ENCODE data around the gene ZDHHC14. TPM values are rescaled to one million over a fixed set of nuclear protein-coding genes. Genes with fewer than 3 reads are reported as not detected.

Gene ZDHHC14
- total RNA-seq, 4 donors from 2014 or later: 7.1 to 11.4 (median 9.8) TPM

- Histone ChIP-seq H3K9me3 (no peaks in the 10 kb centered on the region), H3K36me3 (no peaks in the 10 kb centered on the region), H3K27ac (replicated peaks in 1 of 4) (no peak overlapping the region), H3K4me3 (no peak overlapping the region), H3K4me1 (no peaks in the 10 kb centered on the region), H3K27me3 (no peaks in the 10 kb centered on the region)
- 92% methylated on average over 15 of the region's 15 CpGs for WGBS
- DNase-seq (ENCODE audit: extremely low spot score): no peak
- TF ChIP-seq CTCF (IDR thresholded peaks at IDR 0.05): no peak
- no peak for TF ChIP-seq EP300 (IDR thresholded peaks at IDR 0.05)
- no peak for TF ChIP-seq POLR2AphosphoS5 (IDR thresholded peaks at IDR 0.05)
- TF ChIP-seq POLR2A (IDR thresholded peaks at IDR 0.05; ENCODE audit: low read depth): no peak
- intact Hi-C loops (cut with DNase I): no loop called here
These were observed 175.2 kb downstream of the ZDHHC14 start for GRCh38 chr6:157556144-157556645.

GRCh38 chr6:157556671-157557430, 175.9 kb downstream of the ZDHHC14 start:
- WGBS: 93% methylated on average over 16 of the region's 21 CpGs

GRCh38 chr6:157557559-157557958, 176.6 kb downstream of the ZDHHC14 start:
- Histone ChIP-seq H3K36me3 (no peaks in the 10 kb centered on the region), H3K4me3 (no peak overlapping the region), H3K9me3 (no peaks in the 10 kb centered on the region), H3K27me3 (no peaks in the 10 kb centered on the region), H3K27ac (replicated peaks in 1 of 4) (no peak overlapping the region), H3K4me1 (no peaks in the 10 kb centered on the region)
- WGBS: 88% methylated on average over 6 of the region's 6 CpGs
- TF ChIP-seq CTCF (IDR thresholded peaks at IDR 0.05): no peak
- DNase-seq (ENCODE audit: extremely low spot score): peak; percentile 62
- intact Hi-C loops (cut with DNase I): no loop called here

More at GRCh38 chr6:157556671-157557430, 175.9 kb downstream of the ZDHHC14 start:
- intact Hi-C loops (cut with DNase I): no loop called here
- Histone ChIP-seq H3K9me3 (no peaks in the 10 kb centered on the region), H3K27ac (replicated peaks in 1 of 4) (no peak overlapping the region), H3K27me3 (no peaks in the 10 kb centered on the region), H3K4me3 (no peak overlapping the region), H3K36me3 (no peaks in the 10 kb centered on the region), H3K4me1 (no peaks in the 10 kb centered on the region)
- DNase-seq (ENCODE audit: extremely low spot score): peak; percentile 79
- TF ChIP-seq POLR2AphosphoS5 (IDR thresholded peaks at IDR 0.05): no peak
- TF ChIP-seq POLR2A (IDR thresholded peaks at IDR 0.05; ENCODE audit: low read depth): no peak

DNA sequence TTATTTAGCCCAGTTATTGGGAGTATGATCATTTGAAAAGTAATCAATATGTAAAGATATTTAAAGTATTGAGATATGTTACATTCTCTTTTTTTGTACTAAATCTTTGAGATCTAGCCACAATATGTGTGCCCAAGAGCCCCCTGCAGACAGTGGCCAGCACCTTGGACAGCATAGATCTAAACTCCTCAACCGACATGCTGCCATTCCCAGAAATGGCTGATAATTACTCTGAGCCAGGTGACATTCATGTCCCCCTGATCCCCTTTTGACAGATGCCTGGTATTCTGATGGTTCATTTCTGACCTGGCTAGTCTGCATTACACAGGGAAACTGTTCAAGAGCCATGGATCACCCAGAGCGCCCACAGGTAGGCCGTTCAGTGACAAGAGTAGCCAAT, 177.1 kb downstream of the ZDHHC14 start:
- no peaks in the 10 kb centered on the region for H3K9me3 ChIP-seq
- peak; percentile 29 for DNase-seq (ENCODE audit: extremely low spot score)
- no peaks in the 10 kb centered on the region for H3K4me1 ChIP-seq
- TF ChIP-seq POLR2A (IDR thresholded peaks at IDR 0.05; ENCODE audit: low read depth): no peak
- no peak for TF ChIP-seq EP300 (IDR thresholded peaks at IDR 0.05)
- no peak for TF ChIP-seq CTCF (IDR thresholded peaks at IDR 0.05)
- no peak for TF ChIP-seq POLR2AphosphoS5 (IDR thresholded peaks at IDR 0.05)
- H3K27me3 ChIP-seq: no peaks in the 10 kb centered on the region
- H3K4me3 ChIP-seq: no peak overlapping the region
- WGBS: 100% methylated on average over 3 of the region's 3 CpGs
- no peak overlapping the region for H3K27ac ChIP-seq (replicated peaks in 1 of 4)
- intact Hi-C loops (cut with DNase I): no loop called here
- no peaks in the 10 kb centered on the region for H3K36me3 ChIP-seq

DNA sequence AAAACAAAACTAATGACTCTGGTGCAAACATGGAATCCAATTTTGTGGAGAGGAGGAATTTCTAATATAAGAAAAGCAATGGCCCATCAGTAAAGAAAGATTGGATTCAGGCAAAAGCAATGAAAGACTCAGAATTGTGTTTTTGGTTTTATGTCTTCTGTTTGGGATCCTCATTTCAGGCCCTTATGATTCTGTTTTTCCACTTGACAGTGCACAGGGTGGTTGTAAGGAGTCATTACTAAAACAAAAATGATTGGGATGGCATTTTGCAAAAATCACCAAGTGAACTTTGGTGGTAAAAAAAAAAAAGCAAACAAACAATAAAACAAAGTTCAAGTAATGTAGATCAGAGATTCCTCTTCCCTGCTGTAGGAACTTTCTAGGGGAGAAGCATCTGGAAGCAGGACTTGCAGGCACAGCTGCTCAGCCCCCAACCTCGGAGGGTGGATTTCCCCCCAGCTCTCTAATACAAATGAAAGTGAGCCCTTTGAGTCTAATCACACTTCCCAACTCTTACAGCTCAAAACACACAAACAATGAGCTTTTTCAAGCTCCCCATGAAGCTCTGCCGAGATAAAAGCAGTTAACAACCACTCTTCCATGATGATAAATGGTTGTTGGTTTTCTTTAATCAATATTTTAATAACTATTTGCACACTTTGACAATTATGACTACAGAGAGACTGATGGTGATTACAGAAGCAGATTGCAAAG, 177.7 kb downstream of the ZDHHC14 start:
- Histone ChIP-seq H3K4me3 (no peak overlapping the region), H3K27me3 (no peaks in the 10 kb centered on the region), H3K36me3 (no peaks in the 10 kb centered on the region), H3K27ac (replicated peaks in 1 of 4) (no peak overlapping the region), H3K4me1 (no peaks in the 10 kb centered on the region), H3K9me3 (no peaks in the 10 kb centered on the region)
- intact Hi-C loops (cut with DNase I): no loop called here
- TF ChIP-seq EP300 (IDR thresholded peaks at IDR 0.05) (no peak), CTCF (IDR thresholded peaks at IDR 0.05) (no peak), POLR2AphosphoS5 (IDR thresholded peaks at IDR 0.05) (no peak), POLR2A (IDR thresholded peaks at IDR 0.05; ENCODE audit: low read depth) (no peak)
- 33% methylated on average over 2 of the region's 2 CpGs for WGBS
- peak; percentile 21 for DNase-seq (ENCODE audit: extremely low spot score)
